GM18526 (cell line): Measurements from ENCODE around the gene USP36.

Experiments used
- POLR2A ChIP-seq: IDR thresholded peaks from 3 replicates; pipeline ENCODE4 v1.6.1; 2011; ENCODE audit not compliant: insufficient read length; ENCODE audit errors: extremely low read depth

Gene USP36

GRCh38 chr17:78849026-78849425 is 8.4 kb upstream of the USP36 start:
- no peak for TF ChIP-seq POLR2A

- TF ChIP-seq POLR2A = no peak
Measured at GRCh38 chr17:78847052-78847451, 6.4 kb upstream of the USP36 start.

GRCh38 chr17:78844301-78845005 is 3.8 kb upstream of the USP36 start:
- TF ChIP-seq POLR2A = no peak

GRCh38 chr17:78842881-78843565 is 2.4 kb upstream of the USP36 start:
- TF ChIP-seq POLR2A = no peak

- no peak for TF ChIP-seq POLR2A
Measured at GRCh38 chr17:78840530-78840779, 159 bp downstream of the USP36 start.

GRCh38 chr17:78839762-78840529 is 668 bp downstream of the USP36 start:
- TF ChIP-seq POLR2A = no peak

- TF ChIP-seq POLR2A = no peak
Measured at GRCh38 chr17:78839235-78839761, 1.3 kb downstream of the USP36 start.

GRCh38 chr17:78838574-78839005 is 2.0 kb downstream of the USP36 start:
- TF ChIP-seq POLR2A = no peak

- no peak for TF ChIP-seq POLR2A
Measured at GRCh38 chr17:78836420-78837021, 4.1 kb downstream of the USP36 start.

GRCh38 chr17:78834571-78834970 is 6.0 kb downstream of the USP36 start:
- no peak for TF ChIP-seq POLR2A

GRCh38 chr17:78832541-78832810 is 8.1 kb downstream of the USP36 start:
- TF ChIP-seq POLR2A = no peak

- no peak for TF ChIP-seq POLR2A
Measured at GRCh38 chr17:78831688-78832540, 8.7 kb downstream of the USP36 start.

GRCh38 chr17:78829477-78829876 is 11.1 kb downstream of the USP36 start:
- no peak for TF ChIP-seq POLR2A

GRCh38 chr17:78828470-78829185 is 12.0 kb downstream of the USP36 start:
- TF ChIP-seq POLR2A = no peak
